OCI-LY3 (cell line): ENCODE measurements around the gene SLC36A4.

Experiments used
- EZH2phosphoT487 ChIP-seq: fragments of 200-600 bp; shearing (Covaris generic); IDR thresholded peaks from 2 replicates; pipeline ENCODE4 v1.6.1; 2018; ENCODE audit warnings: antibody characterized with exemption, mixed run types, low read depth
- TF ChIP-seq, protein P1 (sequence below): fragments of 200-600, 300-600 bp; sonication (generic); IDR thresholded peaks from 2 replicates; pipeline ENCODE4 v1.5.1; 2014; ENCODE audit warnings: antibody characterized with exemption, low read length, low read depth

DNA sequence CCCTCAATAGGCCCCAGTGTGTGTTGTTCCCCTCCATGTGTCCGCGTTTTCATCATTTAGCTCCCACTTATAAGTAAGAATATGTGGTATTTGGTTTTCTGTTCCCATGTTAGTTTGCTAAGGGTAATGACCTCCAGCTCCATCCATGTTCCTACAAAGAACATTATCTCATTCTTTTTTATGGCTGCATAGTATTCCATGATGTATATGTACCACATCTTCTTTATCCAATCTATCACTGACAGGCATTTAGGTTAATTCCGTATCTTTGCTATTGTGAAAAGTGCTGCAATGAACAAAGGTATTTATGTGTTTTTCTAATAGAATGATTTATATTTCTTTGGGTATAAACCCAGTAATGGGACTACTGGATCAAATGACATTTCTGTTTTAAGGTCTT, 42.1 kb downstream of the SLC36A4 start:
- no peak for TF ChIP-seq EZH2phosphoT487
- TF ChIP-seq, protein P1, sequence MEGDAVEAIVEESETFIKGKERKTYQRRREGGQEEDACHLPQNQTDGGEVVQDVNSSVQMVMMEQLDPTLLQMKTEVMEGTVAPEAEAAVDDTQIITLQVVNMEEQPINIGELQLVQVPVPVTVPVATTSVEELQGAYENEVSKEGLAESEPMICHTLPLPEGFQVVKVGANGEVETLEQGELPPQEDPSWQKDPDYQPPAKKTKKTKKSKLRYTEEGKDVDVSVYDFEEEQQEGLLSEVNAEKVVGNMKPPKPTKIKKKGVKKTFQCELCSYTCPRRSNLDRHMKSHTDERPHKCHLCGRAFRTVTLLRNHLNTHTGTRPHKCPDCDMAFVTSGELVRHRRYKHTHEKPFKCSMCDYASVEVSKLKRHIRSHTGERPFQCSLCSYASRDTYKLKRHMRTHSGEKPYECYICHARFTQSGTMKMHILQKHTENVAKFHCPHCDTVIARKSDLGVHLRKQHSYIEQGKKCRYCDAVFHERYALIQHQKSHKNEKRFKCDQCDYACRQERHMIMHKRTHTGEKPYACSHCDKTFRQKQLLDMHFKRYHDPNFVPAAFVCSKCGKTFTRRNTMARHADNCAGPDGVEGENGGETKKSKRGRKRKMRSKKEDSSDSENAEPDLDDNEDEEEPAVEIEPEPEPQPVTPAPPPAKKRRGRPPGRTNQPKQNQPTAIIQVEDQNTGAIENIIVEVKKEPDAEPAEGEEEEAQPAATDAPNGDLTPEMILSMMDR: no peak
